HG03135 (cell line): ENCODE data around the gene COX6A1.
"Not testable (repeated sequence)": the region's sequence is repeated elsewhere in the genome, so short reads cannot be mapped to it uniquely, and the experiment has no call there.

Experiments used
- ATAC-seq: cut with Tn5 transposase; IDR thresholded peaks from one replicate; pipeline ENCODE4 v1.9.1; 2021; ENCODE audit warnings: mild to moderate bottlenecking, moderate library complexity; ENCODE audit not compliant: unreplicated experiment

Gene COX6A1

GRCh38 chr12:120425797-120426196, 12.1 kb upstream of the COX6A1 start:
- no peak for ATAC-seq

- no peak for ATAC-seq
These were observed 9.2 kb upstream of the COX6A1 start for GRCh38 chr12:120428597-120429229.

DNA sequence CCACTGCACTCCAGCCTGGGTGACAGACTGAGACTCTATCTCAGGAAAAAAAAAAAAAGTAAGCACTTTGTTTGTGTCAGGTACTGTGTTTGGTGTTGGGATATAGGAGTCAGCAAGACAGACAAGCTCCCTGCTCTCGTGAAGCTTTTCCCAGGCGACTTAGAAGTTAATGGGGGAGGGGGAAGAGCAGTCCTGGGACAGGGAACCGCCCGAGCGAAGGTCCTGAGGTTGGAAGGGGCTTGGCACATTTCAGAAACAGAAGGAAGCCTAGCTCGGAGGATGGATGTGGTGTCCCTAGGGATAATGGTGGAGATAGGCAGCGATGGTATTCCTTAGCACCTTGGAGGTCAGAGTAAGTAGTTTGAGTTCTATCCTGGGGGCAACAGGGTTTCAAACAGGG, 8.5 kb upstream of the COX6A1 start:
- ATAC-seq, result no peak

DNA sequence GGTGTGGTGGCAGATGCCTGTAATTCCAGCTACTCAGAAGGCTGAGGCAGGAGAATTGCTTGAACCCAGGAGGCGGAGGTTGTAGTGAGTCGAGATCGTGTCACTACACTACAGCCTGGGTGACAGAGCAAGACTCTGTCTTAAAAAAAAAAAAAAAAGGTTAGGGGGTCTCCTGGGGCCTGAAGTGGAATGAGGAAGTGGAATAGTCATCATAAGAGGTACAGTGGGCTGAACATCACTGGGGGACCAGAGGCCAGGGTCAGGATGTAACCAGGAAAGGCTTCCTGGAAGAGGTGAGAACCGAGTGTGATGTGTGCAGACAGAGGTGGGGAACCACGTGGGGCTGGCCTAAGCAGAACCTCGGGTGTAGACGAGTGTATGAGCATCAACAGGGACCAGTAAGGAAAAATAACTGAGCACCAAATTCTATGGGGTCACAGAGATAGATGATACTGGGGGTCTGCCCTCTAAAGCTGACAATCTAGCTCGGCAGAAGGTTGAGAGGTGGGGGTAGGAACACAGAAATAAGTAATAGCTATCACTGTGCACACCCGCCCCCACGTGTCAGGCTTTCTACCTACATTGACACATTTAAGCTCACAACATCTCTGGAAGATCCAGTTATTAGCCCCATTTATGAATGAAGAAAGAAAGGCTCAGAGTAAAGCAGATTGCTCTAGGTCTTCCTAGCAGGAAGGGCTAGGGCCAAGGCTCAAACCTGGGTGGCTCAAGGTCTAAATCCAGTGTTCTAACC, 5.0 kb upstream of the COX6A1 start:
- ATAC-seq, result no peak

DNA sequence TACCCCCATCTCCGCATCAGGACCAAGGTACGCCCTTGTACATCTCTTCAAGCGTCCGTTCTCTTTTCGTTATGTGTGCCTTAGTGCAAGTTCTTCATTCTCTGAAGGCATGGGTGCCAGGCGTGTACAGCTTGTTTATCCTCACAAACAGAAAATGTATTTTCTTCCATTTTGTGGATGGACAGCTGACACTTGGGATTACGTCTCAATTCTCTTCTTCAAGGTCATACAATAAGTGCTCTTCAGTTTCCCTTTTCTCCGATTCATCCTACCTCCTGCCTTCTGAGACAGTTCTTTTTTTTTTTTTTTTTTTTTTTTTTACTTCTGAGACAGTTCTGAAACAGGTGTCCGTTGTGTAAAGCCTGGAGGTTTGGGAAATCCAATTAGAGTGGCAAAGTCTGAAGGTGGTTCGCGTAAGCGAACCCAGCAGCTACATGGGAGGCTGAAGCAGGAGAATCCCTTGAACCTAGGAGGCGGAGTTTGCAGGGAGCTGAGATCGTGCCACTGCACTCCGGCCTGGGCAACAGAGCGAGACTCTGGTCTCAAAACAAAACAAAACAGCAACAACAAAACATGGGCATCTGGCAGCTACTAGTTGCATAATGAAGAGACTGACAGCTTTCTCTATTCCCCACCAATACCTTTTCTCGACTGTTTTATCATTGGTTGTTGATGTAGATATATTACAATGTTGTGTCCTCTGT, 734 bp downstream of the COX6A1 start:
- ATAC-seq, result no peak

- ATAC-seq, result peak; percentile 32
These were observed 1.8 kb downstream of the COX6A1 start for GRCh38 chr12:120439646-120440247.

DNA sequence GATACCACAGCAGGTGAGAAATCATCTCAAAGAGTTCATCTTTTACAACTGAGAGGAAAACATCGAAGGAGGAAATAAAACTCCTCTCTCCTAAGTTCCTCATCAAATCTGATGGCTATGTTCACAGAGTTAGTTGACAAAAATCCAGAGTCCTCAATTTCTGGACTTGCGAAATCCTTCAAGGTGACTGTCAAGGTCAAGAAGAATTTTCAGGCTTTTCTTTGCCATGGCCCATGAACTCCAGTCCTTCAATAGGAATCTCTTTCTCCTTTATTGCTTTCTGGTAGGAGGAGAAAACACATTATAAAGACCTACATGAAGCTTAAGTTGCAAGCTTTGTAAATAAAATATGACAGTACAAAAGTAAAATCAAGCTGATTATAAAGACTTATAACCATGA, 6.8 kb downstream of the COX6A1 start:
- ATAC-seq, result no peak

DNA sequence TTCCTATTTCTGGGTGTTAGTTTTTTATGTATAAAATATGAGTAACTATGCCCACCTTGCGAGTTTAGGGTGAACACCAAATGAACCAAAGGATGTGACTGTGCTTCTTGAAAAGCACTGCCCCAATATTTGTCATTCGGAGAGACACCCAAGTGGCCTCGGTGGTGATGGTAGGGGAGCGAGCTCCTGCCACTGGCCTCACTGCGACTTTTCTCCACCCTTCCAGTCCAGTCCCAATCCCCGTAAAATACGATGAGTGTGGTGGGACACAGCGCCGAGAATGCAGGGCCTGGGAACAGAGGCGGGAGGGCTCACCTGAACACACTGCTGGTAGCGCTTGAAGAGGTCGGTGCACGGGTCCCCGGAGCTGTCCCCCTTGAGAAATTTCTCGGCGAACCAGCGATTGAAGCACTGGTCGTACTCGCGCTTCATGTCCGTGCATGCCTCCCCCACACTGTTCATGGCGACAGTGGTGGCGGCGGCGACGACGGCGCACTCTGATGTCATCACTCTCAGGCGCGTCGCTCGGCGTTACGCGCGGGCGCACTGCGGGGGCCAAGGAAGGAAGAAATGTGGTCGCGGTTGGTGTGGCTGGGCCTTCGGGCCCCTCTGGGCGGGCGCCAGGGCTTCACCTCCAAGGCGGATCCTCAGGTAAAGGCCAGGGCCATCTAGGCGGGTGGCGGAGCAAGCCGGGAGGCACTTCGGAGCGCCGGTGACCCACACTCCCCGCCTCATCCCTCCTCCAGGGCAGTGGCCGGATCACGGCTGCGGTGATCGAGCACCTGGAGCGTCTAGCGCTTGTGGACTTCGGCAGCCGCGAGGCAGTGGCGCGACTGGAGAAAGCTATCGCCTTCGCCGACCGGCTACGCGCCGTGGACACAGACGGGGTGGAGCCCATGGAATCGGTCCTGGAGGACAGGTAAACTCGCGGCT, 8.3 kb downstream of the COX6A1 start, which contains the start of the genes GATC and TRIAP1:
TSS of gene GATC (plus strand) at position 534 of the 933 bp plus-strand sequence. CDS start at position 571, 37 bp downstream.
TSS of gene TRIAP1 (minus strand) at position 474 of the 933 bp plus-strand sequence. CDS start at position 462, 12 bp downstream.
- peak; percentile 91 for ATAC-seq

DNA sequence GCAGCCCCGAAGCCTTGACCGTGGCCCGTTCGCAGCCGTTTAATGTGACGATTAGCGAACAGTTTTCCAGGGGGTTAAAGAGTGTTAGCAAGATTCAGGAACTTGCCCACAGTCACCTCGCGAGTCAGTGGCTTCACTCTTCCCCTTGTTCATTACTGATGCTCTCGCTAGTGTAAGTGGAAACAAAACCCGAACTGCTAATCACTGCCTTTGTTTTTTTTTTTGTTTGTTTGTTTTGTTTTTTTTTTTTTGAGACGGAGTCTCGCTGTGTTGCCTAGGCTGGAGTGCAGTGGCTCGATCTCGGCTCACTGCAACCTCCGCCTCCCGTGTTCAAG, 8.9 kb downstream of the COX6A1 start:
- not testable (repeated sequence) for ATAC-seq

DNA sequence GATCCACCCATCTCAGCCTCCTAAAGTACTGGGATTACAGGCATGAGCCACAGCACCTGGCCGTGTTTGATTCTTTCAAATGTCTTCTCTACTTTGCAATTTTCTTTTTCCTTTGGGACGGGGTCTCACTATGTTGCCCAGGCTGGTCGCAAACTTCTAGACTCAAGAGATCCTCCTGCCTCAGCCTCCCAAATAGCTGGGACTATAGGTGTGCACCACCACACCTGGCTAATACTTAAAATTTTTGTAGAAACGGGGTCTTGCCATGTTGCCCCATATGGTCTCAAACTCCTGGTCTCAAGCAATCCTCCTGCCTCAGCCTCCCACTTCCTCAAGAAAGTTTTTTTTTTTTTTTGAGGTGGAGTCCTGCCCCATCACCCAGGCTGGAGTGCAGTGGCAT, 10.1 kb downstream of the COX6A1 start:
- ATAC-seq, result no peak

GRCh38 chr12:120452524-120452923, 14.6 kb downstream of the COX6A1 start:
- ATAC-seq, result not testable (repeated sequence)

- ATAC-seq, result no peak
These were observed 15.3 kb downstream of the COX6A1 start for GRCh38 chr12:120453060-120453750.

- no peak for ATAC-seq
These were observed 16.1 kb downstream of the COX6A1 start for GRCh38 chr12:120453977-120454376.

- no peak for ATAC-seq
These were observed 17.4 kb downstream of the COX6A1 start for GRCh38 chr12:120455302-120455701.

DNA sequence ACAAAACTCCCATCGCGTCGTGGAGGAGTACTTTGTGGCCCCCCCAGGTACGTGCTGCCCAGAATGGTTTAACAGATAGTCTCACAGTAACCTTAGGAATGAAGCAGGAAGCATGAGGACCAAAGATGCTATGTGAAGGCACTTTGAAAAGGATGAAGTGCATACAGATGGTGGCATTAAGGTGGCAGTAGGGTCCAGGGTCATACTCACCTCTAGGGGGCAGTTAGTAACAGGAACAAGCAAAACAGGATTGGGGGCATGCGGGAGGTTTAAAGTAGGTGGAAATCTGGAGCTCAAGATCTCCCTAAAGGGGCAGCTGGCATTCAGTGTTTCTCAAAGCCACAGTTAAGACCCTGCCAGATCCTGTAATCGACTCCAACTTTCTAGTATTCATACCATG, 19.2 kb downstream of the COX6A1 start:
- no peak for ATAC-seq

- no peak for ATAC-seq
These were observed 22.2 kb downstream of the COX6A1 start for GRCh38 chr12:120460157-120460556.

GRCh38 chr12:120462099-120462640, 24.3 kb downstream of the COX6A1 start:
- no peak for ATAC-seq

- ATAC-seq, result no peak
These were observed 25.8 kb downstream of the COX6A1 start for GRCh38 chr12:120463712-120464111.

GRCh38 chr12:120465756-120466155, 27.8 kb downstream of the COX6A1 start:
- no peak for ATAC-seq
